ENCODE data around the gene FBXO40.

Gene FBXO40

DNA sequence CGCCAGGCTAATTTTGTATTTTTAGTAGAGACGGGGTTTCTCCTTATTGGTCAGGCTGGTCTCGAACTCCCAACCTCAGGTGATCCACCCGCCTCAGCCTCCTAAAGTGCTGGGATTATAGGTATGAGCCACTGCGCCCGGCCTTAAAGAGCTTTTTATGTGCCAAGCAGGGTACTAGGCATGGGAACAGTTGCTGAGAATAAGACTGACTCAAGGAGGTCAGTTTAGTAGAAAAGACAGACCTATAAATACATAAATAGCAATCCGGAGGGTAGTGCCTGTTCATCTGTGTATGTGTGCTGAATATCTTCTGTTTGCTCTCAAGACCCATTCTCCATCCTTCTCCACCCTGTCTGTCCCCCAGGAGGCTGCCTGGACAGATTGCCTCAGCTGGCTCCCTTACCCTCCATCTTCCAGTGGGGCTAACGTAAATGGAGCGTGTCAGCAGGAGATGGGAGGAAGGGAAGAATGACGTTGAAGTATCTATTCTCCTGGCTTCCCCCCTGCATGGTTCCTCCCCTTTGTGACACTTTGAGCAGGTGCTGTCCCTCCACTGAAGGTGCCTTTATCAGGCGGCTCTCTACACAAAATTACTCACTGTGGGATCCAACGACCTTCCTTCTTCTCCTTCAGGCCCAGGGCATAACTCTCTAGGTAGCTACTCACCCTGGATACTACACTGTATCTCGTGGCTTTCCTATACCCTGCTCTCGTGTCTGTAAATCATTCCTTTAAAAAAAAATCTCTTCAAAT lies 31.1 kb downstream of the FBXO40 start:
- Histone ChIP-seq H3K4me1 (ENCODE audit: control insufficient read depth in 1 of 2, insufficient read depth in 1 of 2, low read depth in 1 of 2, low read length in 1 of 2) (no peaks in the 10 kb centered on the region), H3K36me3 (peaks cover 12% of the 10 kb centered on the region), H3K9me3 (no peaks in the 10 kb centered on the region), H3K27me3 (no peaks in the 10 kb centered on the region), H3K4me3 (ENCODE audit: low read depth in 1 of 2, low read length in 1 of 2) (no peak overlapping the region), H3K27ac (no peak overlapping the region)
- TF ChIP-seq, protein P1, sequence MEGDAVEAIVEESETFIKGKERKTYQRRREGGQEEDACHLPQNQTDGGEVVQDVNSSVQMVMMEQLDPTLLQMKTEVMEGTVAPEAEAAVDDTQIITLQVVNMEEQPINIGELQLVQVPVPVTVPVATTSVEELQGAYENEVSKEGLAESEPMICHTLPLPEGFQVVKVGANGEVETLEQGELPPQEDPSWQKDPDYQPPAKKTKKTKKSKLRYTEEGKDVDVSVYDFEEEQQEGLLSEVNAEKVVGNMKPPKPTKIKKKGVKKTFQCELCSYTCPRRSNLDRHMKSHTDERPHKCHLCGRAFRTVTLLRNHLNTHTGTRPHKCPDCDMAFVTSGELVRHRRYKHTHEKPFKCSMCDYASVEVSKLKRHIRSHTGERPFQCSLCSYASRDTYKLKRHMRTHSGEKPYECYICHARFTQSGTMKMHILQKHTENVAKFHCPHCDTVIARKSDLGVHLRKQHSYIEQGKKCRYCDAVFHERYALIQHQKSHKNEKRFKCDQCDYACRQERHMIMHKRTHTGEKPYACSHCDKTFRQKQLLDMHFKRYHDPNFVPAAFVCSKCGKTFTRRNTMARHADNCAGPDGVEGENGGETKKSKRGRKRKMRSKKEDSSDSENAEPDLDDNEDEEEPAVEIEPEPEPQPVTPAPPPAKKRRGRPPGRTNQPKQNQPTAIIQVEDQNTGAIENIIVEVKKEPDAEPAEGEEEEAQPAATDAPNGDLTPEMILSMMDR (IDR thresholded peaks at IDR 0.05) = no peak

DNA sequence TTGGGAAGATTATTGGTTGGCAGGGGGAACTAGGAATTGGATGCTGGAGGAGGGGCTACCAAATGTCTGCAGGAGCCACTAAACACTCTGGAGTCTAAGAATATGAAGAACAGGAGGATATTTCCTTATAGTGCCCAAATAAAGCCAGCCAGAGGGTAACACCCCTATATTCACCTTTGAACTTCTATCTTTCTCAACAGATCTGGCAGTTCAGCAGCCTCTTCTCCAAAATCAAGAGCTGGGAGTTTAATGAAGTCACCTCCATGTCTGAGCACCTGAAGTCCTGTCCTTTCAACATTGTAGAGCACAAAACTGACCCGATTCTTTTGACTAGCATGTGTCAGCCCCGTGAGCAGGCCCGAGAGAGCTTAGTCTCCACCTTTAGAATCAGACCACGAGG lies 33.3 kb downstream of the FBXO40 start:
- no peak overlapping the region for H3K27ac ChIP-seq
- no peaks in the 10 kb centered on the region for H3K9me3 ChIP-seq
- no peak overlapping the region for H3K4me3 ChIP-seq (ENCODE audit: low read depth in 1 of 2, low read length in 1 of 2)
- TF ChIP-seq, protein P1 (IDR thresholded peaks at IDR 0.05) = no peak
- no peaks in the 10 kb centered on the region for H3K27me3 ChIP-seq
- H3K4me1 ChIP-seq (ENCODE audit: control insufficient read depth in 1 of 2, insufficient read depth in 1 of 2, low read depth in 1 of 2, low read length in 1 of 2) = no peaks in the 10 kb centered on the region
- H3K36me3 ChIP-seq = peaks cover 33% of the 10 kb centered on the region

DNA sequence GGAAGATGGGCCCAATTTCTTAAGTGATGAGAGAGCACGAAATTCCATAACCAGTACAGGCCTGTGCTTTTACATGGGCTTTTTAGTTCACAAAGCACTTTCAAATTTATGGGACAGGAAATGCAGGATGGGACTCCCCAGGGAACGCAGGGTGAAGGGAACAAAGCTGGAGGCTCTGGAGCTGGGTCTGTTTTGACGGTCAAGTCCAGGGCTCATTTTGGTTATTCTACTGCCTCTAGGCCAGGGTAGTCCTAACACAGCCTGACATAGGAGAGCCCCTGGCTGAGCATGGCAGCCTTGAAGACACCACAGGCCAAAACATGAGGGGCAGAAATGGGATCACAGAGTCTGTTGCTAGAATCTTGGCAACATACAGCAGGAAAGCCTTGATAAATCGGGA lies 34.0 kb downstream of the FBXO40 start:
- H3K27ac ChIP-seq = no peak overlapping the region
- TF ChIP-seq, protein P1 (IDR thresholded peaks at IDR 0.05) = no peak
- peaks cover 40% of the 10 kb centered on the region for H3K36me3 ChIP-seq
- H3K4me1 ChIP-seq (ENCODE audit: control insufficient read depth in 1 of 2, insufficient read depth in 1 of 2, low read depth in 1 of 2, low read length in 1 of 2) = no peaks in the 10 kb centered on the region
- no peaks in the 10 kb centered on the region for H3K27me3 ChIP-seq
- no peaks in the 10 kb centered on the region for H3K9me3 ChIP-seq
- H3K4me3 ChIP-seq (ENCODE audit: low read depth in 1 of 2, low read length in 1 of 2) = no peak overlapping the region

DNA sequence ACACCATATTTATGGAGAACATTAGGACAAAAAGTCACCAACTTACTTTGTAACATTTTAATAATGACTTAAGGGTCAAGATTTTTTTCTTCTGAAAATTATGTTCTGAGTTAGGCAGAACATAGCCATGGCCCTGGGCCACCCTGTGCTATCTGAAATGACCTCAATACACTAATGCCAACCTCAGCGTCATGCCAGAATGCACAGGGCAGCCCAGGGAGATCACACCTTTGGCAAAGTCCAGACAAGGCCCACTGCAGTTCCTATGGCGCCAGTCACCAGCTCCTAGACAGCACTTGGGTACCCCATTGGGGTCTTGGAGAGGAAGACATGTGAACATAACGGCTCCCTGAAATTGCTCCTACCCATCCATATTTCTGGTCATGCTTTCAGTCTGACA lies 34.4 kb downstream of the FBXO40 start:
- Histone ChIP-seq H3K4me1 (ENCODE audit: control insufficient read depth in 1 of 2, insufficient read depth in 1 of 2, low read depth in 1 of 2, low read length in 1 of 2) (no peaks in the 10 kb centered on the region), H3K9me3 (no peaks in the 10 kb centered on the region), H3K27me3 (no peaks in the 10 kb centered on the region), H3K4me3 (ENCODE audit: low read depth in 1 of 2, low read length in 1 of 2) (no peak overlapping the region), H3K27ac (no peak overlapping the region), H3K36me3 (peaks cover 45% of the 10 kb centered on the region)
- TF ChIP-seq, protein P1 (IDR thresholded peaks at IDR 0.05) = no peak

DNA sequence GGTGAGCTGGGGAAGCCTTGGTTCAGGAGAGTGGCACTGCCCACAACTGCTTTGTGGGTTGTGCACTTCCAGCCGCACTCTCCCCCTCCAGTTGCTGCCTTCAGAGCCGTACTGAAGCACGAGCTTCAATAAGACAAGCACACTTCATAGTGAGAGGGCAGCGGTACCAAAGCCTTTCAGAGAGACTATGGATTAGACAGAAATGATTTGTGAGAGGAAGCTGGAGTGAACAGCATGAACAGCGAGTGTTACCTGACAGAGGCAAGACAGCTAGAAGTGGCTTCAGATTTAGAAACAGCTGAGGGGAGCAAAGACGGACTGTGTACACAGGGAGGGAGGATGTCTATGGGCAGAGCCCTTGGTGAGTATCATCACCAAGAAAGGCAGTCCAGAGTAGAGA lies 36.4 kb downstream of the FBXO40 start:
- Histone ChIP-seq H3K27me3 (no peaks in the 10 kb centered on the region), H3K9me3 (no peaks in the 10 kb centered on the region), H3K4me3 (ENCODE audit: low read depth in 1 of 2, low read length in 1 of 2) (no peak overlapping the region), H3K4me1 (ENCODE audit: control insufficient read depth in 1 of 2, insufficient read depth in 1 of 2, low read depth in 1 of 2, low read length in 1 of 2) (no peaks in the 10 kb centered on the region), H3K36me3 (peaks cover 64% of the 10 kb centered on the region), H3K27ac (peak overlapping the region; percentile 60)
- TF ChIP-seq, protein P1 (IDR thresholded peaks at IDR 0.05) = no peak

Measured in neutrophil (primary cell).